ENCODE data around the gene DCX.

GRCh38 chrX:111318901-111319300, 93.1 kb downstream of the DCX start:
- TF ChIP-seq POLR2A (IDR thresholded peaks at IDR 0.05; ENCODE audit: low read length): no peak
- TF ChIP-seq GATA1 (IDR thresholded peaks at IDR 0.05; ENCODE audit: low read depth, low read length): no peak
